ENCODE results near the gene HMGCR. TPM values are rescaled to one million over a fixed set of nuclear protein-coding genes. Genes with fewer than 3 reads are reported as not detected.

Gene HMGCR
- total RNA-seq, 1 experiment from 2014 or later: 113 TPM

- DNase-seq (ENCODE audit: low read depth, low spot score) (no peak), ATAC-seq (no peak)
- Histone ChIP-seq H3K27ac (ENCODE audit: low read length) (no peak overlapping the region), H3K4me1 (ENCODE audit: control insufficient read depth, insufficient read depth, low read length) (no peaks in the 10 kb centered on the region), H3K9me3 (ENCODE audit: control insufficient read depth, insufficient read depth, low read depth, low read length) (no peaks in the 10 kb centered on the region), H3K4me3 (ENCODE audit: low read depth in 2 of 2, low read length in 2 of 2) (no peak overlapping the region), H3K27me3 (ENCODE audit: control insufficient read depth, insufficient read depth, low read length) (no peaks in the 10 kb centered on the region), H3K36me3 (ENCODE audit: control insufficient read depth, insufficient read depth, low read length) (no peaks in the 10 kb centered on the region)
- POLR2A ChIA-PET: interaction anchor here (0.6 kb wide), 1 partner anchor 129 kb away, joined by 3 read pairs; no protein-coding TSS in a partner anchor
- intact Hi-C loops (cut with micrococcal nuclease; ENCODE audit: unreplicated experiment) (no loop called here), in situ Hi-C loops (cut with HindIII; ENCODE audit: low pct_unique_long_range_greater_than_20kb, low sequenced_read_pairs) (no loop called here)
- CTCF ChIA-PET: interaction anchor here (0.6 kb wide), 1 partner anchor 834 kb away, joined by 3 read pairs; no protein-coding TSS in a partner anchor
- BruUV-seq (replicated peaks): no TSS peak
- no peak for TF ChIP-seq REST (IDR thresholded peaks at IDR 0.05; ENCODE audit: insufficient read depth in 1 of 2, low read depth in 2 of 2, low read length in 1 of 2)
- no peak for TF ChIP-seq TCF7L2 (IDR thresholded peaks at IDR 0.05; ENCODE audit: low read depth, low read length)
- TF ChIP-seq POLR2AphosphoS5 (IDR thresholded peaks at IDR 0.05; ENCODE audit: low read depth, low read length): no peak
- no peak for TF ChIP-seq CTCF (IDR thresholded peaks at IDR 0.05)
- no peak for TF ChIP-seq SIN3A (IDR thresholded peaks at IDR 0.05; ENCODE audit: borderline replicate concordance, insufficient read depth, low read depth, low read length)
These were observed 38.4 kb downstream of the HMGCR start for GRCh38 chr5:75375414-75375813.

GRCh38 chr5:75380099-75380498, 43.1 kb downstream of the HMGCR start:
- ChIA-PET CTCF (no interaction called here), POLR2A (no interaction called here)
- H3K27me3 ChIP-seq (ENCODE audit: control insufficient read depth, insufficient read depth, low read length): no peaks in the 10 kb centered on the region
- intact Hi-C loops (cut with micrococcal nuclease; ENCODE audit: unreplicated experiment): no loop called here
- in situ Hi-C loops (cut with HindIII; ENCODE audit: low pct_unique_long_range_greater_than_20kb, low sequenced_read_pairs): no loop called here
- no peak overlapping the region for H3K4me3 ChIP-seq (ENCODE audit: low read depth in 2 of 2, low read length in 2 of 2)
- TF ChIP-seq CTCF (IDR thresholded peaks at IDR 0.05): no peak
- TF ChIP-seq POLR2AphosphoS5 (IDR thresholded peaks at IDR 0.05; ENCODE audit: low read depth, low read length): no peak
- TF ChIP-seq TCF7L2 (IDR thresholded peaks at IDR 0.05; ENCODE audit: low read depth, low read length): no peak
- no peak for TF ChIP-seq REST (IDR thresholded peaks at IDR 0.05; ENCODE audit: insufficient read depth in 1 of 2, low read depth in 2 of 2, low read length in 1 of 2)
- TF ChIP-seq SIN3A (IDR thresholded peaks at IDR 0.05; ENCODE audit: borderline replicate concordance, insufficient read depth, low read depth, low read length): no peak
- H3K9me3 ChIP-seq (ENCODE audit: control insufficient read depth, insufficient read depth, low read depth, low read length): no peaks in the 10 kb centered on the region
- no peak overlapping the region for H3K27ac ChIP-seq (ENCODE audit: low read length)
- no TSS peak for BruUV-seq (replicated peaks)
- DNase-seq (ENCODE audit: low read depth, low spot score): no peak
- no peak for ATAC-seq
- H3K36me3 ChIP-seq (ENCODE audit: control insufficient read depth, insufficient read depth, low read length): peaks cover 6% of the 10 kb centered on the region; the same call in 1 of the 2 replicates
- no peaks in the 10 kb centered on the region for H3K4me1 ChIP-seq (ENCODE audit: control insufficient read depth, insufficient read depth, low read length)
